Stimulated activated CD8-positive, alpha-beta memory T cell treated with anti-CD3 and anti-CD28 coated beads, Interleukin-15, amount 100 ng/mL, for 48 hours (primary cell): ENCODE results near the gene NRAP.

Experiments used
- DNase-seq, 2 donors: peaks; one replicate each; pipeline ENCODE4 v3.0.0-alpha.2; 2020; ENCODE audit warnings: low read depth in 2 of 2

NRAP gene

DNA sequence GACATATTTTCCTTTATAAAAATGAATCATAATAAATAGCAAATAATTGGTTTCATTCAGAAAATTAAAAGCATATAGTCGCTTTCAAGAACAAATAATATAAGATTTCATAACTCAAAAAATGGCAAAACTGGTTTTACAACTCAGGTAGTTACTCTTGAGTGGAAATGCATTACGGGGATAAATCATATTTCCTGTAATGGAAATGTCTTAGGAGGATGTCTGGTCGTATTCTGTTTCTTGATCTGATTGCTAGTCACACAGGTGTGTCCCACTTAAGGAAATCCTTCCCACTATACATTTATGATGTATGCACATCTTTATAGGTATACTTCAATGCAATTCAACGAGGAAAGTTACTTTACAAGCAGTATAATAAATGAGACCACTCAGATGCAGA lies 20.7 kb downstream of the NRAP start:
- no peak for DNase-seq

DNA sequence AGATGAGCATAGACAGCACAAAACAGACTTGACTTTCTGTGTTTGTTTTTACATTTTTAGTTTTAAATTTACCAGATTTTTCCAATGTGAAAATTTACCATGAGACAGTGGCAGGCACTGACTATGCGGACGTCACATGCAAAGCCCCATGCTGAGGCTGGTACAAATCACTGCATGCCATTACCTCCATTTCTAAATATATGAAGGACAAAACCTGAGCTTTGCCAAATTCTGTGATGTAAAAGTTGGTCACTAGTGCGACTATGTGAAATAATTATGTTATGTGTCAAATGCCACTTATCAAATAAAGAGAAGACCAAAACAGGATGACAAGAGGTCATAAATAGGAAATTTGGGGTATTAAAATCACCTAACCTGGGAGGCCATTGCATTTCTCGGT lies 22.1 kb downstream of the NRAP start:
- DNase-seq = no peak

DNA sequence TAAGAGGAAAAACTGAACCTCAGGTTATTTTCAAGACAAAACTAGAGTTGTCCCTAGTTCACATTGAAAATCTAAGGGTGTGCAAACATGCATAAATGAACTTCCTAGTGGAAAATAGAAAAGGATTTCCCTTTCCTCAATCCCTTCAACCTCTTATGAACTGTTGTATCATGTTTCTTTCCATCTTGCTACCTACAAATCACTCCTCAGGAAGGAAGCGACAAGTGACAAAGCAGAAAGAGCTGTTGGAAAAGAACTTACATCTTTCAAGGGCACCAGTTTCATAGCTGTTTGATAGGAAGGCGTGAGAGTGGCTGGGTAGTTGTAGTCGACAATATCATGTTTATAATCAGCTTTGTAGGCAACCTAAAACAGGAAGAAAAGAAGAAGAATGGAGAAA lies 23.9 kb downstream of the NRAP start:
- no peak for DNase-seq

DNA sequence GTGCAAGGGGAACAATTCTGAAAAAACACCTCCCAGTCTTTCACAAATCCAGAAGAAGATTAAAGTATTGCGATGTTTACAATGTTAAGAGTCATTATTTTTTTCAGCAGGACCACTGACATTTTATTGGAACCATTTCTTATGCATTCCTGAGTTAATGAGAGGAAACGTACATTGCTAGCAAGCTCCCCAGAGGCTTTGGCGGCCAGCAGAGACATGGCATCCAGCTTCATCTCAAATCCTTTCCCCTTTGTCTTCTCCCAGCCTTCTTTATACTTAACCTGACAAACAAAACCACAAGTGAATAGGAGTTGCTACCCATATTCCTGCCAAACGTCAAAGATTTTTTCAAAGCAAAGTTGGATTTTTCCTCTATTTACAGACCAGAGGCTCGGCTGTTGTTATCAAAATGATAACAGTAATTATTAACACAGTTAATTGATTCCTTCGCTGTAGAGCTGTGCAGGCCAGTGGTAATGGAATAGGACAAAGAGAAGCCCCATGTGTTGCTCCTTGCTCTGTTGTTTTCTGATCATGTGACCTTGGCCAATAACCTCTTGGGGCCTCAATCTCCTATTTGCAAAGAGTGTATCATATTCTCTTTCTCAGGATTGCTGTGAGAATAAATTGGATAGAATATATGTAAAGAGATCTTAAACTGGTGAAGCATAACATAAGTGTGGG lies 32.0 kb downstream of the NRAP start:
- no peak for DNase-seq

DNA sequence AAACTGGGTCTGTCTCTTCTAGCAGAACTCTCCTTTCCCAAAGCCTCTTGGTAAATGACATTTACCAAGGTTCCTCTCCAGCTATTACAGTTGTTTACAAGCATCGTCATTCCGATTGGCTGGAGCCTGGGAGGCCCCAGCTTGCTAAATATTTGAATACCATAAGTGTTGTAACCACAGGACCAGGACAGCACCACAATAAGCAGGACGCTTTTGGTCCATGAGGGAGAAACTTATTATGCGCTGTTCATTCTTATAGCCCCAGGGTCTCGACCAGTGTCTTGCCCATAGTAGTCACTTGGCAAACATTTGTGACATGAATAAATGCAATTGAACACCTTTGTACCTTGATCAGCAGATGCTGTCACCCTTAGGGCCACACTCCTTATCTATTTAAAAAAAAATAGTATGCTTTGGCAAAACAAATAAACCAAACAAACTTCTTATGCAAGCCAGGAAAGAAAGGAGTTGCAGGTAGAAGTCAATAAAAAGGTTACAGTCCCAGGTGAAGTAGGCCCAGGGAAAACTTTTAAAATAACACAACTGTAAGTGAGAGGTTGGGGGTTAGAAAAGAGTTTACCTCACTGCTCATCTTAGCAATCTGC lies 32.8 kb downstream of the NRAP start:
- no peak for DNase-seq

DNA sequence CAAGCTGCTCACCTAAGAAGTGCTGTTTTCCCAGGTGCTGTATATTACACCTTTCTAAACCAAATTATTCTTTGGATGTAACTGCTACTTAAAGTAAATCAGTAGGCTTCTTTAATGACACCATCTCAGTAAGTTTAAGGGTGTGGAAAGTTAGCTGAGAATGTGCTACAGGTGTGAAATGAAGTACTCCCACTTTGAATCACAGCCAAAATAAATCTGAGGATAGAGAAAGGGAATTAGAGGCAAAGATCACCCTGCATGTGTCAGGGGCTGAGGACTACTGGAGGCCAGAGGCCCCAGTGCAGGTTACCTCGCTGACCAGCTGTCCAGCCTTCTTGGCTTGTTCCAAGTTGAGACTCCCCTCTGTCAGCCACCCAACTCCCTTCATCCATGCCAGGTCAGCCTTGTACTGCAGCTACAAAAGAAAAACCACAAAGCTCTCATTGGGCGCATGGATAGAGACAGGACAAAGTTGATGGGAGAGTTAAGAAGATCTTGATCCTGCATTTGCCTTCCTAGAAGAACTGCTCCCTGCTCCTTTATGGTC lies 35.2 kb downstream of the NRAP start:
- DNase-seq = no peak

DNA sequence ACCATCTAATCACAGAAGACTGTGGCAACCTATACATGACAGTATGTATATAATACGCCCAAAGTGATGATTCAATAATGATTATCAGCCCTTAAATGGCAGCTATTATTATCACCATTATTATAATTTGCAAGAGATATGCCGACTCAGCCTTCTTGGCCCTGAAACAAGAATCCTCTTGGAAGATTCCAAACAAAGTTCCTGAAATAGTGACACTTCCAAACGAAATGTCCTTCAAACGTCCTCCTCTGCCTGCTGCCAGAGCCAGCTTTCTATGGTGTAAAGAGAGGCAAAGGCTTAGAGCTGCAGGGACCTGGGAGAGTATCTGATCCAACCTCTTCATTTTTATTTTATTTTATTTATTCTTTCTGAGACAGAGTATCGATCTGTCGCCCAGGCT lies 36.0 kb downstream of the NRAP start:
- DNase-seq = no peak

DNA sequence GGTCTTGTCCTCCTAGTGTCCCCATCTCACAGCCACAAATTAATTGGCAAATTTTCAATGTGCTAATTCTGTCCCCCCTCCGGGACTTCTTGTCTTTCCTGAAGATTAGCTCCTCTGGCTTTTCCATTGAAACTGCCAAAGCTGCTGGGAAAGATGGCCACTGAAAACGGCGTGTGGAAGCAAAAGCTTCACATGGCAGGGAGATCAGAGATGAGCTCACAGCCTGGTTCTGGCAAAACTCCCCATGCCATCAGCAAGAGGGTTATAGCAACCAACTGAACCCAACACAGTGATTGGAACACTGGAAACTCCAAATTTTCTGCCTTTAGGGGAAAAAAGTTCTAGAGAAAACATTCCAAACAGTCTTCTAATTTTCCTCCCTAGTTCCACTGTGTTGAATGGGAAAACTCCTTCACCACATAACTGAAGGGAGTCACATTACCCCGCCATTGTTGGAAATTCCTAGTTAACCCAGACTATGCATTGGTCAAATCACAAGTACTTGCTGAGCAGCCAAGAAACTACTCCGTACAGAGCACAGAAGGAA lies 37.0 kb downstream of the NRAP start:
- DNase-seq = no peak

DNA sequence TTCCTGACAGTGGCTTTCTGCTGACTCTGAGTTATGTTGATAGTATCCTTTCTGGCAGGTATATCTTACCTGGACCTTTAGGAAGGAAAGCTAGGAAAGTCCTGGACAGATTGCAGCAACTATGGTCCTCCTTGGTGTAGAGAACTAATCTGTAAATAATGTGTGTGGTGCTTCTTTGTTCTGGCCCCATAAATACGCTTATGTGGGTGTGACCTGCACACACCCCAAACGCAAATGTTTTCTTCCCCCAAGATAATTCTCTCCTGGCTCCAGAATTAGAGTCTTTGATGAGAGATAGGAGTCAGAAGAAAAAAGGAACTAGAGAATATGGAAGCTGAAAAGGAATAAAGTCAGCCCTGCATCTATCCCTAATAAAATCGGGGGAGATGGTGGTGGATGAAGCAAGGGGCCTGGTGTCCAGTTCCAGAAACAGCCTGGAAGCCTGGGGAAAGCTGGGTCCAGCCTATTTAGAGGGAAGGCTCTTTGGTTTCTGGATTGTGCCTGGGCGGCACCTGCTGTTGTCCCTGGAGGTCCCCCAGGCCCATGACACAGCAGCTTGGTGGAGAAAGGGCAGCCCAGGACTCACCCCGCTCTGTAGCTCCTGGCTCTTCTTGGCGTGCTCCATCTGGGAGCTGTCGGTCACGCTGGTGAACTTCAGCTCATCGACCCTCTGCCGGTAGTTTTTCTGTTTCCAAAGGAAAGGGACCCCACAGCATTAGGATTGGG lies 38.2 kb downstream of the NRAP start:
- no peak for DNase-seq

DNA sequence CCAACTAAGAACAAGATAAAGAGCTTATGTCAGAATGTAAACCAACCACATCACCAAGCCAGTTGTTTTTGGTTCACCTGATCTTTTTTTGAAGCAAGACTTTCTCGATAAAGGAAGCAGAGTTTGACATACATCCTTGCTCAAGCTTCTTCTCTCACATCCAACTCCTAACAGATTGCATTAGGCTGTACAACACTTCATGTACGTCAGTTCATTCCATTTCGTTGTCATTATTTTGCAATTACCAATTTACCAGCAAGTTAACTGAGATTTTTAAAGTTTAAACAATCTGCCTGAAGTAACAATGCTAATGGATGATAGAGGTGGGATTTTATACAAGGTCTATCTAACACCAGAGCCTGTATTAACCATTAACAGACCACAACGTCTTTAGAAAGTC lies 41.0 kb downstream of the NRAP start:
- no peak for DNase-seq

DNA sequence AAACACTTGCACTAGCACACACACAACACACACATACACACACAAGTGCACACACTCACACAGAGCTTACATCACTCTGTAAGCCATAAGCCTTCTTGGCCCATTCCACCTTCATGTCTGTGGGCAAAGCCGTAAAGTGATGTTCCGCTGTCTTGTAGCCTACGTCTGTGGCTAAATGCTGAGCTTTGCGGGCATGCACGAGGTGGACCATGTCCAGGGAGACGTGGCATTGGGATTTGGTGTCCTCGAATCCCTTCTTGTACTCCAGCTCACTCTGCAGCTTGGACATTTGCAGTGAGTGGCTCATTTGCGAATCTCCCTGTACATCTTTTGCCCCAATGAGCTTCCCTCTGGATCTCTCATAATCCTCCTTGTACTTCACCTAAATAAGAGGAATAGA lies 42.0 kb downstream of the NRAP start:
- no peak for DNase-seq

DNA sequence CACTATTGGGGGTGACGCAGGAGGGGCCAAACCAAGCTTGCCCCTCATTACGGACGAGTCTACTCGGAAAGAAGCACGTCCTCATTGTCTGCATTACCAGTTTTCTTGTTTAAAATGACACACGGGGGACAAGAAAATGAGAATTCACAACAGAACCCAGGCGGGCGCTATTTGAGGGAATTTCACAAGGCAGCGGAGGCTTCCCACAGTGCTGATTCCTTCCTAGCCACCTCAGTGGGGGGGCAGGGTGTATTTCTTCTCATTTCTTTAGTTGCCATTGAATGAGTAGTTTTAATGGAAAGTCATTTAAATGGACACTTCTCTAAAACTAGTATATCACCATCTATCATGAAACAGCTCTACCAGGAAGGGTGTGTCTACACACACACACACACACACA lies 42.9 kb downstream of the NRAP start:
- no peak for DNase-seq

DNA sequence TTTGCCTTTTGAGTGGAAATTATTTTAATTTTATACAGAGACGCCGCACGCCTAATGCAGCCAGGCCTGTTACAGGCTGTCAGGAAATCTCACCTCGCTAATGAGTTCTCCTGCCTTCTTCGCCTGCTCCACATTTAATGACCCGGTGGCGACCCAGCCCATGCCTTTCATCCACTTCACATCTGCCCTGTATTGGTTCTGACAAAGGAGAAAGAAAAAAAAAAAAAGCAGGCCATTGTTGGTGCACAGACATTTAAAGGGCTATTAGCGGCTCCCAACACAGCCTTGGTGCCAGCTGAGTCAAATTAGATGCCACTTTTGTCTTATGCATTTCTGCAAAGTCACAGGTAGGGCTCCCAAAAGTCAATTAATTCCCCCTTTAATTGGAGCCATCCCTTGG lies 43.3 kb downstream of the NRAP start:
- no peak for DNase-seq

DNA sequence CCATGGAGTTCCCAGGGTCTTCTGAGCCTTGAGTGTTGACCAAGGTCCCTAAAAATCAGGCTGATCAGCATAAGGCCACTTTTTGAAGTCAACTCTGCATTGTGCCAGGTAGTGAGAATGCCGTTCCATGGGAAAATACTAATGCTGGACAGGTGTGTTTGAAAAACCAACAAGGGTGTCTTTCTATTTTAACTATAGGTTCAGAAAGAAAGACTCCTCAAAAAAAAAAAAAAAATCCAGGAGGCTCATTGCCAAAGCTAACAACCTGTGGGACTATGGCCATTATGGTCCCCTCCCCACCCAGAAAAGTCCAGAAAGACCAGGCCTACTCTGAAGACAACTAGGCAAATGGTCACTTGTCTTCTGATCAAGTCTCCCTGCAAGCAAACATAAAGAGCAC lies 44.4 kb downstream of the NRAP start:
- DNase-seq = no peak

DNA sequence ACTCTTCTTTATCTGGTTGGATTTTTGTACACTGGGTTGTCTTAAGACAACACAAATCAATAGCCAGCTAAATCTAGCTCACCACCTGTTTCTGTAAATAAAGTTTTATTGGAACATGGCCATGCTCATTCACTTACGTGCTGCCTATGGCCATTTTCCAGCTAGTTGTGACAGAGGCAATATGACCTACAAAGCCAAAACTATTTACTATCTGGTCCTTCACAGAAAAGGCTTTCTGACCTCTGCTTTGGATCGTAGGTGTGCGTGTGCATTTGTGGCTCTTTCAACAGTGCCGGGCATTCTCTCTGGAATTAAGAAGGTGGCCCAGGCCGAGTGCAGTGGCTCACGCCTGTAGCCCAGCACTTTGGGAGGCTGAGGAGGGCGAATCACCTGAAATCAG lies 45.5 kb downstream of the NRAP start:
- no peak for DNase-seq

DNA sequence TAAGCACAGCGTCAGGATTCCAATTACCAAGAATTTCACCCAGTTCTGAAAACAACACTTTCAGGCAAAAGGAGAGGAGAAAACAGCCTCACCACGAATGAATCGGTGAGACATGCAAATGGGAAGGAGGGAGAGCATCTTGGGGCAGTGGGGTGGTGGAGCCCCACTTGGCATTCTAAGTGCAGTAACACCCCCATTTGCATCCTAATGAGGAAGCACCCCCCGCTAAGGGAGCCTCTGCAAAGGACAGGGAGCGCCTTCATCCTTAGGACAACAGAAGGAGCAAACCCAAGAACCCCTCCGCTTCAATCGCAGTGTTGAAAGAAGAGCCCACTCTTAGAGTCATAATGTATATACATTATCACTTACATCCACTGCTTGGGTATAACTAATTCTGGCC lies 46.8 kb downstream of the NRAP start:
- no peak for DNase-seq

DNA sequence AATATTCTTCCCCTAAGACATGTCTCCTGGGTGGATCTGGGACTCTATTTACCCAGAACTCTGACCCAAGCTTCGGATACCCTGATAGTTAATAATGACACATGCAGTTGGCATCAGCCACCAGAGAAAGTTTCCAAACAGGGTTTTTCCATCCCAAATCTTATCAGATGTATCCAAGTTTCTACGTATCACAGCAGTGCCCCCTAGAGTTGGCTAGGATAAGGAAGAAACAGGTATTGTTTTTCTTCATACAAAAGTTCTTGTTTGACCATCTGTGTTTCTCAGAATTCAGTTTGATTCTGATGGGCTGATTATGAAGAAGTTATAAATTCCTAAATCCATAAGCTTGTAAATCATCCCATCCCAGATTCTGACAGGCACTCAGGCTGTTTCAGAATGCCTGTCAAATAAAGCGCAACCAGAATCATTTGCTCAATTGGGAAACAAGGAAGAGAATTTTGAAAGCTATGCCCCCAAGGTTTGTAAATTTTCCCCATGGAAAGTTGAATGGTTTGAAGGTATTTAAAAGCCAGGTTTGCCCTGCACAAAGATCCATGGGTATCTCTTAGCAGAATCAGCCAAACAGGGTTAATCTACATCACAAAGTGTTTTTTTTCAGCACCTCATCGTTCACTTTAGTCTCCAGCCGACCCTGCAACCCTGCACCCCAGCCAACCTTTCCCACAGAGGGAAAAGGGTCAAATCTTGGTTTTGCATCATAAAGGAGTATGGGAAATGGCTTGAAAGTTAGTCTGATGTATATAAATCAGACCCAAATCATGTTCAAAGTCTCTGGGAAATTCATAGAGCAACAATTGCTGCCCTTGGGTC lies 47.4 kb downstream of the NRAP start:
- no peak for DNase-seq

DNA sequence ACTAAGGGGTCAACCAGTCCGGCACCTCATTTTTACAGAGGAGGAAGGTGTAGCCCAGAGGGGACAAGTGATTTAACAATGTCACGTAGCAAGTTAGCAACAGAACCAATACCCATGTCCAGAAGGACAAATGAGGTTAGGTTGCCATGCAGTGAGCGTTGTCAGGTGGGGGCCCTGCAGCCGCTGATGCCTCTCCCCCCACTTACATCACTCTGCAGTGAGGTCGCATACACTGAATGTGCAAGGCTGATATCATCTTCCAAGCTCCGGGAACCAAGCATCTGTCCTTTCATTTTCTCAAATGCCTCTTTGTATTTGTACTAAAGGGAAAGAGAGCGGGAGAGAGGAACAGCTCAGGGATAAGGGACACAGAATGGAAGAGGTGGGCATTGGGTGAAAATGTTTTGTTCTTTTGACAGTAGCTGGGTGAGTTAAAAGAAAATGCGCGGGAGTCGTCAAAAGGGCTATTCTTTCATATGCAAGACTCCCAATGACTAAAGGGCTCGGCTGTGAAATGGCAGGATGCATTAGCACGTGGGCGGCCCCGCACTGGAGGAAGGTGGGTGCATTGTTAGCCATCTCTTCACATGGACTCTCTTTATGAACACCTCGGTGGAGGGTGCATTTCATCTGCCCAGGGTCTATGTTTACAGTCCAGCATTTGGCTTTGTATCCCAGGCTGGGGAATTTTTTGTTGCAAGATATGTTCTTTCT lies 49.7 kb downstream of the NRAP start:
- DNase-seq = no peak

DNA sequence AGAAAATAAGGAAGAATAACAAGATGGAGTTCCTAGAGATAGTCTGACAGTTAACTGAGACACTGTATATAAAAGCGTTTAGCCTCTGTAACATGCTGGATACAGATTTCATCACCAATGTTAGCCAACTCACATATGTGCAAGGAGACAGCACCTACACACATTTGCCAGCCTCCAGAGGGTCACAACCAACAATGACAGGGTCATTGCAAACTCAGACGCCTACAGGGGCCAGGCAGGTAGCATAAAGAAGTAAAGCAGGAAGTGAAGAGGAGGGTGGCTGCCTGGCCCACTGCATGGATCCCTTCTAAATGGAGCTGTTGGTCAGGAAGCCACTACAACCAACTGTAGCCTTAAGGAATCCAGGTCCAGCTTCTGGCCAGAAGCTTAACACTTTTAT lies 50.4 kb downstream of the NRAP start:
- DNase-seq = no peak

DNA sequence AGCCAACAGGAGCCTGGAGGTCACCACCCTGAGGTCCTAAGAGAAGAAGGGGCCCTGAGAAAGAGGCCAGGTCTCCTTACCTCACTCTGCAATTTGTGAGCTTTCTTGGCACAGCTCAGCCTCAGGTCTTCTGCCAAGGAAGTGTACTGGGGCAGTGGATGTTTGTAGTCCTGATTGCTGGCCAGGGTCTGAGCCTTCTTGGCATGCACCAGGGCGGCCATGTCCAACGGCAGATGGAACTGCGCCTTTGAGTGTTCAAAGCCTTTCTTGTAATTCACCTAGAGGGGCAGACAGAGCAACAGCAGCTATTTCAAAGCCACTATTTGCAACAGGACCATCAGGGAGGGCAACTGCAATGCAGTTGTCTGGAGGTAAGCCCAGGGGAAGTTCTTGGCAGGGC lies 51.7 kb downstream of the NRAP start:
- DNase-seq = no peak
